Stimulated activated CD4-positive, alpha-beta T cell treated with anti-CD3 and anti-CD28 coated beads, Interleukin-15, amount 100 ng/mL, for 24 hours (primary cell): ENCODE measurements around the gene MED13L.
"Not testable (repeated sequence)": the region's sequence is repeated elsewhere in the genome, so short reads cannot be mapped to it uniquely, and the experiment has no call there.

ENCODE experiments used
- DNase-seq: peaks from one replicate; pipeline ENCODE4 v3.0.0-alpha.2; 2020

MED13L gene

DNA sequence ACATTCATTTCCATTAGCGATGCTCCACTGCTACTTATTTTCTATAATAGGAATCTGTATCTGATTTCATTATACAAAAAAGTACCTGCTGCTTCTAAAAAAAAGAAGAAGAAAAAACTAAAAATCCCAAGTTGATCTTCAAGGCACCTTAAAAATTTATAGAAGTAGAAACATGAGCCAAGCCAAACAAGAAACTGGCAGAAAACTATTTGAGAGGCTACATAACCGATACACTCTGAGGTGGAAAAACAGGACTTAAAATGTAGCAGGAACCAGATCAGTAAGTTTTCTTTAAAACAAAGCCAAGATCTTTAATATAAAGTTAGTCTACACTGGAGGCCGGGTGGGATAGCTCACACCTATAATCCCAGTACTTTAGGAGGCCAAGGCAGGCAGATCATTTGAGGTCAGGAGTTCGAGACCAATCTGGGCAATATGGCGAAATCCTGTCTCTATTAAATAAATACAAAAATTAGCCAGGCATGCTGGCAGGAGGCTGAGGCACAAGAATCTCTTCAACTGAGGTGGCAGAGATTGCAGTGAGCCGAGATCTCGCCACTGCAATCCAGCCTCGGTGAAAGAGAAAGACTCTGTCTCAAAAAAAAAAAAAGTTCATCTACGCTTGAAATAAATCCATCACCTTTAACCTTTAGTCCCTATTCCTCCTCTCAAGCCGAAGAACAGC lies 278.6 kb downstream of the MED13L start:
- DNase-seq = no peak

DNA sequence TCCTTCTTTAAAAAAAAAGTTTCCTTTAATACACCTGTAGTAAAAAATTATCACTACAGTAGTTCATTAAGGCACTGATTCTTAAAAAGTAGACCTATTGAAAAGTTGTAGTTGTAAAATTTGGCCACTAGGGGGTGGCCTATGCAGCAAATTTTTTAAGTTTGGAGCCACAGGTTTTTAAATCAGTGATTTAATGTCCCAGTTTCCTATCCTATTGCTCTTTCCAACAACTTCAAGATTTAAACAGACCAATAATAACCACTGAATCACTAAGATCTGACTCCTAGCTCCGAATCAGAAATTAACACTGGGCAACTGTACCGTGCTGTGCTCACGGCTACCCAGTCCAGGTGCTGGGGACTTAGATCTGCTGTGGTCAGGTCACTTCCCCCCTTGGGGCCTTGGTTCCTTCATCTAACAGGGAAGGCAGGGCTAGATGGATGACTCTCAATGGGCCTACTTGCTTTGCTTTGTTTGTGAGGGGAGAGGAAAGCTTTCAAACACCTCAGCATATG lies 279.3 kb downstream of the MED13L start:
- no peak for DNase-seq

DNA sequence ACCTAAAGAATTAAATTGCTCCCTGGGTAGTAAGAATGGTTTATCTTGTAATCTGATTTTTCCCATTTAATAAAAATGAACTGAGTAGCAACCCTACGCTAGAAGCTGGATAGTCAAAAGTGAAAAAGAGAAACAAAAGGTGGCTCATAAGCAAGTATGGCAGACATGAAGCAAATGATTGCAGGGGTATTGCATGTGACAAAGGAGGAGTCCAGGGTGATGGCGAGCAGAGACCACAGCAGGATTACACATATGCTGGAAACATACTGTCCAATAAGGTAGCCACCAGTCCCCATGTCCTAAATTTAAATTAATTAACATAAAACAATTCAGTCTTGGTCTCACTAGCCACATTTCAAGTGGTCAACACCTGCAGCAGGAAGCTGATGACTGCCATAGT lies 283.8 kb downstream of the MED13L start:
- DNase-seq = no peak

DNA sequence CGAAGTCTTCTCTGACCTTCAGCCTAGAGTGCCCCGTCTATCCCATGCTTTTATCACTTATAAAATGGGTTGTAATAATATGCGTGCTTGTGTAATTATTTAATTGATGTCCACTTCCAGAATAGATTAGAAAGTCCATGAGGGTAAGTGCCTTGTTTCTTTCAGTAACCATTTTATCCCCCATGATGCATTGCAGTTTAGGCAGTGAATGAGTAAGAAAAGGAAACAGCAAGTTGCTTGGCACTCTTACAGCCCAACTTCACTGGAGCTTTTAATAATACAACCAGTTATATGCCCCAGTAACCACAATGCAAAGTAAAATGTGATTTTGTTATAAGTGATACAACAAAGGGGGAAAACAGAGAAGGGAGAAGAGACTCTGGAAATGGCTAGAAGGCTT lies 287.3 kb downstream of the MED13L start:
- DNase-seq = no peak

DNA sequence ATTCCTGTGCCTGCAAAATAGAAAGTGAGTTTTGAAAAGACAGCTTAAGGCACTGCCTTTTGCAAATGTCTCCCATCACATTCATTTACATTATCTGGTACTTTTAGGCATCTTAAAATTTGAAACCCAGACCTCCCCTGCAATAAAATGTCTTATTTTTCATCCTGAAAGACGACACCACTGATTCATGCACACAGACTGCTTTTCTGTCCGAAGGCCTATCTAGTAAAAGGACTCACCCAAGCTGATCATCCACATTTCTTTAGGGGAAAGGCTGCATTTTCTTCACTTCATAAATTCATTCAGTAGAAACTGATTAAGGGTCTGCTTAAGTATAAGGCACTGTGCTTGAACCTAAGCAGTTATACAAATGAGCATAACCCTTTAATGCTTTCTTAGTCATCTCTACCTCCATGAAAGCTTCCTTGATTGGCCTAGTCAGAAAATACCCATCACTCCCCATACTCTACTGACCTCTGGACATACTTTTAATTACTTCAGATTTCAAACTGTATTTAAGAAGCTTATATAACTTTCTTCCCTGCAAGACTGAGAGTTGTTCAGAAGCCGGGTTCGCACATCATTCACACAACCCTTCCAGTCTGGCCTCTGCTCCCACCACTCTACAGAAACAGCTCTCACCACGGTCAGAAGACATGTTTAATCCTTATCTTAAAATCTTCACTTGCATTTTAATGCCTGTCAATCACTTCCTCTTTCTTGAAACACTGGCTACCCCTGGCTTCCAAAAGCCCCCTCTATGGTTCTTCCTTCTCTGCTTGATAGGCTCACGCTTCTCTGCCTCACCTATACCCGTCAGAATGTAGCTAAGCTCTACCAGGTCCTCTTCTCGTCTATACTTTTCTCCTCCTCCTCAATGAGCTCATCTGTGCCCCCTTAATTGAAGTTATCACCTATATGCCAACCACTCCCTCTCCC lies 288.6 kb downstream of the MED13L start:
- no peak for DNase-seq

DNA sequence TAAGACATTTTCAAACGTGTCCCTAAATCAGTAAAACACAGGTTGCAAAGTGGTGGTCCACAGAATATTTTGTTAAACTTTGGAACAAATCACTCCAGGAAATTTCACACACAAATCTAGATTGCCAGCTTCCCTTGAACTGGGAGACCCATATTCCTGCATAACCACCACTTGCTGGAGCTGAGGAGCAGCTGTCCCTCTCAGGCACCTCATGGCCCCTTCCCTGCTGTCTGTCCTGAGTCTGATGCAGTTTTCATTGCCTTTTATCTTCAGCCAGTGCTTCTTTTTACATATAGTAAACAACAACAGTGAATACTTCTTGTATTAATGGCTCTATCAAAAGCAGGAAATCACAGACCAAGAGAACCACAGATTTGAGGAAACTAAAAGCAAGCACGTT lies 289.3 kb downstream of the MED13L start:
- DNase-seq = no peak

DNA sequence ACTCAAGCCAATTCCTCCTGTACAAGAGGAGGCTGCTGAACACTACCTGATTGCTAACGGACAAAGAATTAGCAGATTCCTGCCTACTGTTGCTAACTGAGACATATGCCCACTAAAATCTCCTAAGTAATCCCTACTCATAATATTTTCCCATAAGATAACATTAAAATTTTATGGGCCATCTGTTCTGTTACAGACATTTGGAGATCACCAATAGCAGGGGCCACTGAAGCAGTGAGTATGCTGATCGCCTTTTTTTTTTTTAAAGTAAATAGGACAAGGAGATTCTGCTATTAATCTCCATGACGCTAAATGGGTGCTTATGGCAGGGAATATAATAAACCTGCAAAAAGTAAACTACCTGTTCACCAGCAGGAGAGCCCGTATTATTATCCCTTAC lies 292.9 kb downstream of the MED13L start:
- DNase-seq = no peak

DNA sequence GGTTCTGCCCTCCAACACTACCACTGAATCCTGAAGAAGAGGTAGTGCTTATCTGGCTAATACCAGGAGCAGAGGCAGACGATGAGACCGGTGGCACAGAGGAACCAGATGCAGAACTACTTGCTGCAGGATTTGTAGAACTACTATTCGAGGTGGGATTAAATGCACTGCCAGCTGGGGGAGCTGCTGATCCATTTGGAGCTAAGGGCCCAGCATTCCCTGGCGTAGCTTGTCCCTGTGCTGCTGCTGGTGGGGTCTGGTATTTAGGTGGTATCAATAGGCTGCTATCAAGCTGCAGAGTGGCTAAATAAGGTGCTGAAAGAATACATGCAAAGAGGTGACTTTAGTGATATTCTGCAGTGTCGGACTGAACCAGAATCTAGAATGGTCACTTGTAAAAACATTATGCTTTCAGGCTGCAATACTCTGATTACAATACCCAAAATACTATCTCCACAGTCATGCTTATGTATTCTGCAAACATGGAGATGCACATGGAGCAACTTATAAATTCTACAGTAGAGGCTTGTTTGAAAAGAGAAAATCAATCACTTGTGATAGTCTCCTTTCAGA lies 294.2 kb downstream of the MED13L start:
- DNase-seq = peak; percentile 15

DNA sequence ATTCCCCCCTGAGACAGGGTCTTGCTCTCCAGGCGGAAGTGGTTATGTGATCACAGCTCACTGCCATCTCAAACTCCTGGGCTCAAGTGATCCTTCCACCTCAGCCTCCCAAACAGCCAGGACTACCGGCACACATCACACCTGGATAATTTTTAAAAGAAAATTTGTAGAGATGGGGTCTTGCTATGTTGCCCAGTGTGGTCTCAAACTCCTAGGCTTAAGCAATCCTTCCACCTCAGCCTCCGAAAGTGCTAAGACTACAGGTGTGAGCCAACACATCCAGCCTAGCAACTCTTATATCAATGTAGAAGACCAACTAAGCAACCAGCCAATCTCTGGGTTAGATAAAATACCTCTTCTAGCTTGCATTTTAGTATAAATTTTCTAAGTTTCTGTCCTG lies 297.2 kb downstream of the MED13L start:
- no peak for DNase-seq

DNA sequence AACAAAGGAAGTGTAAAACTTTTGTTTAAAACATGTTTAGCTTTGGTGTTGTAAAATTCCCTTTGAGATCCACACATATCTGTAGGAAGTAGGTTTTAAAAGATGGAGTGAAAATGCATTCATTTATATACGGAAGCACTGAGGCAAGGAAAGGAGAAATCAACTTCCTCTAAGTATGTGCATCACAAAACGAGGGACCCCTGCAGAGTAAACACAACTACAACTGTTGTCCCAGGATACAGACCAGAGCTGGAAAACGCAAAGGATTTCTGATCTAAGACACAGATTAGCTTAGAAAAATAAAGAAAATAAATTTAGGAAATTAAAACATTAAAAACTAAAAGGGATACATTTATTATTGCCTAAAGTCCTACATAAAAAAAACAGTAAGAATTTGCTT lies 297.6 kb downstream of the MED13L start:
- no peak for DNase-seq

DNA sequence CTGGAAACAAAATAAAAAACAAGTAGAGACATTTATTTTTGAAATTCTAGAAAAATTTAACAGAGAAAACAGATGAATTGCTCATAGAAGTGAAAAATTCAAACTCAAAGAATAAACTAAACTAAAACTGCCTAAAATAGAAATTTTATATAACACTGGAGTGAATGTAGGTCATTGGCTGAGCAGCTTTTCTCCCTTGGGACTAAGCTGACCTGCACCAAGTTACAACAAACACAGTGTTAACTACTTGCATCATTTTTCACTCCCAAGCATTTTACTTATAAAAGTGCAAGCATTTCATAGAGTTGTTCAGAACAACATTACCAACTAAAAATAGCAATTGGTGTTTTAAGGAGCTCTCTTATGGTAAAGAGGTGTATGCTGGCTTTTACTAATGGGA lies 298.1 kb downstream of the MED13L start:
- DNase-seq = no peak

DNA sequence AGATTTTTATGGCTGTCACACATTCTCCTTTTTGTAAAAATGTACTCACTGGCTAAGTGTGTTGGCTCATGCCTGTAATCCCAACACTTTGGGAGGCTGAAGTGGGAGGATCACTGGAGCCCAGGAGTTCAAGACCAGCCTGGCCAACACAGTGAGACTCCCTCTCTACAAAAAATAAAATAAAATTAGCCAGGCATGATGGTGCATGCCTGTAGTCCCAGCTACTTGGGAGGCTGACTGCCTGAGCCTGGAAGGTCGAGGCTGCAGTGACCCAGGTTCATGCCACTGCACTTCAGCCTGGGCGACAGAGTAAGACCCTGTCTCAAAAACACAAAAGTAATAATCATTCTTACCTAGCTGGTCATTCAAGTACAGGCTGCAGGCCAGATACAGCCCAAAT lies 300.7 kb downstream of the MED13L start:
- DNase-seq = not testable (repeated sequence)

DNA sequence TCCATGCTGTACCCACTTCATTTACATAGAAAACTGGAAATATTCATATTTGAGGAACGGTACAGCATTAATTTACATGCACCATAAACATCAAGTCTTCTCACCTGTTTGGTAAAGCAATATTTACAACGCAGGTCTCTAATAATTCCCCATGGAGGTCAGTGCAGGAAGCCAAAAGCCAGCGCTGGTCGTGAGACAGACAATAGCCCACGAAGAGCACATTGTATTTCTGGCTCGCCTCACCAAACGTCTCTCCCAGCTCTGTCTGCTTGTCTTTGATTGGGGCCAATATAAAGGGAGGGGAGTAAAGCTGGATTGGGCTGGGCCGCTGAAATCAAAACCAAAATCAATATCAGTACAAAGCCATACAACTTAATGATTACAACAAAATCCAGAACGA lies 302.1 kb downstream of the MED13L start:
- DNase-seq = no peak

DNA sequence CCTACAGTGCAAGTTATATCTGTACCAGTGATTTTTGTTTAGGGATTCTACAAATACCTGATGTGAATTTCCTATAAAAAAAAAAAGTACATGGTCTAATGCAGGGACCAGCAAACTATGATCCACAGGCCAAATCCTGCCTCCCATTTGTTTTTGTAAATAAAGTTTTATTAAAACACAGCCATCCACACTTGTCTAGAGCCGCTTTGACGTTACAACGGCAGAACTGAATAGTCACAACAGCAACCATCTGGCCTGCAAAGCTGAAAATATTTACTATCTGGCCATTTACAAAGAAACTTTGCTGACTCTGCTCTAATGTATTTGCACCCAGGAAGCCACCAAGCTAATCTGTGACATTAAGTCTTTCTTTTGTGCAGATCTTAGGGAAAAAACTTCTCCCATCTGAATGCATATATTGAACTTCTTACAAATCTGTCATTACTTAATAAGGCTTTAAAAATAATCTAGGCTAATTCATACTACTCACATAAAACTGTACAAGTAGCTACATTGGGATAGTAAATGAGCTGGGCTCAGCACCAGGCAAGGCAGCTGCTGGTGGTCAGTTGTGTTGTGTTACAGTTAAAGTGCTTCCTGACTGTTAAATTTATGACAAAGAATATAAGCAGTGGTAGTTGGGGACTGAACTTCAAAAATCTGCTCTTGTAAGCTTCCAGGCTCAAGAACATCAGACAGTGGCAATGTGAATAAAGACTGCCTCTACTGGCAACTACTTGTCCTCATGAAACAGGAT lies 303.3 kb downstream of the MED13L start:
- no peak for DNase-seq

DNA sequence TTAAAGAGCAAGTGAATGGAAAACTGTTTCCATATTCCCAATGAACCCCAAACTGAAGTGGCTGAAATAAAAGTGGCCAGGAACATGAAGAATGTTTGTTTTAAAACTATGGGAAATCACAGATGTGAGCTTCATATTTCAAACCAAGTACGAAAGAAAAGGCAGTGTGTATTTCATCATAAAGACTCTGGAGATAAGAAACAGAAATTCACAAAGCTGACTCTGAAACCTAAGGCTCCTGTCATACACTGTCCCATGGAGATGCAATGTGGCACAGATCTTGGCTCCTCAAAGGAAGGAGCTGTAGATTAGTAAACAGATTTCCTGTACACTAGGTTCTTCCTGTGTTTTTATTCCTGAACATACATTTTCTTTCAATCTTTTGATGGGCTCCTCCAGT lies 304.4 kb downstream of the MED13L start:
- DNase-seq = no peak

DNA sequence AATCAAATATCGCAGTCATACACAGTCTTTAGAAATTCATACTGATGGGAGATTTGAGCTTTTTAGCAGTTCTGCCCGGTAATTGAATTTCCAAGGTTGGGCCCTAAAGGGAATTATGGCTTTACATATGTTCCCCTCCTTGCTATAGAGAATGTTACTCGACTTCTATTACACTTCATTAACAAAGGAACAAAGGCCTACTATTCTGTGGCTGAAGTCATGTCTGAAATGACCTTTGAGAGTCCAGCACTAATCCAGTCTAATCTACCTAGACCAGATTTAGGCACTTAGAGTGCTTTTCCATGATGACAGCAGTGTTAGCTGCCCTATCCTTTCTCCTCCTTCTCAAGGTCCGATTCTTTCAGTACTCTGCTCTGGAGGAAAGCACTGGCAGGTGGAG lies 305.3 kb downstream of the MED13L start:
- no peak for DNase-seq

DNA sequence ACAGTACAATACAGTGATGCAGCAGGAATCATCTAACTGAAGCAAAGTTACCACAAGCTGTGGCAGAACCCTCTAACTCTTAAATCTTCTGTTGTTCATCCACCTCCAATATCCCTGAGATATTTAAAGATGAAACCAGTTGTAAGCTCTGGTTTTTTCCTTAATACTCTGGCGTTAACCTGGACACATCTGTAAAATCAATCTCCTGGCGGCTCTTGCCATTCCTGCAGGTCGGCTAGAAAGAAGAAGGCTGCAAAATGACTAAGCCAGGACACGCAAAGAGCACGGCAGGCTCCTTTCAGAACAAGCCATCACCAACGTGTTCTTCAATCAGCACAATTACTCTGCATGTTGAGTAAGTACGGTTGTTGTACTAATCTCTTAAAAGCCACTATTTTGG lies 309.3 kb downstream of the MED13L start:
- DNase-seq = no peak

DNA sequence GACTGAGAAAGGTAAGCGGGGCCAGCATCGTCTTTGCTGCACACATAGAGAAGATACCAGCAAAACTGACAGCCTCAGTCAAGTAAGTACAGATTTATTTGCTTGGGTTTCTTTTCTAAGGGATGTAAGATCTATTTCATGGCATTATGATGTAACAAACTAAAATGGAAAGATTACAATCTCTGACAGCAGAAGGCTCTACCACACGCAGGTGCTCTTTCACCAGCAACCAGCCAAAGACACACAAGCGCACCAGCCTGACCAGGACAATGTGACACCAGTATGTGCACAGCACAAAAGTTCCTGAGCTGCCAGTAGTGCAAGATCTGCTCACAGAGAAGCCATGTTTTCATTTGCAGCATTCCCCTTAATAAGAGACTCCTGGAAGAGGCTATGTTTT lies 311.1 kb downstream of the MED13L start:
- DNase-seq = no peak

DNA sequence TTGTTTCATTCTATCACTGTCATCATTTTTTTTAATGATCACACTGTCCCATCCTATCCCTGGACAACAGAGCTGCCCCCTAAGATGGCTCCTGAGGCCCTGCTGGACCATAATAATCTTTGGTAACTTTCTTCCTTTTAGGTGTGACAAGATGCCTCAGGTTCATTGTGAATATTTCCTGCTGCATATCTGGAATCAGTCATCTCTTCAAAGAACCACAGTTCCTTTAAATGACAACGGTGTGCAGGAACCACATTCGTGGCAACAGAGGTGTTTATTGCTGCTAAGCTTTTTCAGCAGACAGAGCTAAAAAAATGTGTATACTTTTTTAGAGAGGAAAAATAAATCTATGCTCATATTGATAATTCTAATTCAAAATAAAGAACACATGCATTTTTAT lies 312.9 kb downstream of the MED13L start:
- DNase-seq = no peak

DNA sequence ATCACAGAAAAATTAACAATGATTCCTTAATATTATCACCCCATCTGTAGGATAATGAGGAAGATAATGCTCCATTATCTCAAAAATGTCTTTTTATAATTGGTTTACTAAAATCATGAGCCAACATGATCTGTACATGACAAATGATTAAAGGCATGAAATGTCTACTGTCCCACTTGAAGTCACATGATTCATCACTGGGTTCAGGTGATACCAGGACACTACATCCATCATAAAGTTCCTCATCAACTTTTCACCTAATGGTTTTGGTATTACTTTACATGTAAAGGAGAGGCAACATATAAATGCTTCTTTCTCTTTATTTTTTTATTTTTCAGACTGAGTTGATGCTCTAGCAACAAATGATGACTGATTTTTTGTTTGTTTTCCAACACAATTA lies 313.3 kb downstream of the MED13L start:
- no peak for DNase-seq

DNA sequence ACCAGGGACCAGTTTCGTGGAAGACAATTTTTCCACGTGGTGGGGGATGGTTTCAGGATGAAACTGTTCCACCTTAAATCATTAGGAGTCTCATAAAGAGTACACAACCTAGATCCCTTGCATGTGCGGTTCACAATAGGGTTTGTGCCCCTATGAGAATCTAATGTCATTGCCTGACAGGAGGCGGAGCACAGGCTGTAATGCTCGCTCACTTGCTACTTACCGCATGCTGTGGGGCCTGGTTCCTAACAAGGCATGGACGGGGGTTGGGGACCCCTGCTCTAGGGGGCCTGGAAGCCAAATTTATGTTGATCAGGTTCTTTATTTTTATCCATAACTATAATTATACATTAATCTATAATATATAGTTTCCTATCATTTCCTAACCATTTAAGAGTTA lies 315.3 kb downstream of the MED13L start:
- DNase-seq = no peak

DNA sequence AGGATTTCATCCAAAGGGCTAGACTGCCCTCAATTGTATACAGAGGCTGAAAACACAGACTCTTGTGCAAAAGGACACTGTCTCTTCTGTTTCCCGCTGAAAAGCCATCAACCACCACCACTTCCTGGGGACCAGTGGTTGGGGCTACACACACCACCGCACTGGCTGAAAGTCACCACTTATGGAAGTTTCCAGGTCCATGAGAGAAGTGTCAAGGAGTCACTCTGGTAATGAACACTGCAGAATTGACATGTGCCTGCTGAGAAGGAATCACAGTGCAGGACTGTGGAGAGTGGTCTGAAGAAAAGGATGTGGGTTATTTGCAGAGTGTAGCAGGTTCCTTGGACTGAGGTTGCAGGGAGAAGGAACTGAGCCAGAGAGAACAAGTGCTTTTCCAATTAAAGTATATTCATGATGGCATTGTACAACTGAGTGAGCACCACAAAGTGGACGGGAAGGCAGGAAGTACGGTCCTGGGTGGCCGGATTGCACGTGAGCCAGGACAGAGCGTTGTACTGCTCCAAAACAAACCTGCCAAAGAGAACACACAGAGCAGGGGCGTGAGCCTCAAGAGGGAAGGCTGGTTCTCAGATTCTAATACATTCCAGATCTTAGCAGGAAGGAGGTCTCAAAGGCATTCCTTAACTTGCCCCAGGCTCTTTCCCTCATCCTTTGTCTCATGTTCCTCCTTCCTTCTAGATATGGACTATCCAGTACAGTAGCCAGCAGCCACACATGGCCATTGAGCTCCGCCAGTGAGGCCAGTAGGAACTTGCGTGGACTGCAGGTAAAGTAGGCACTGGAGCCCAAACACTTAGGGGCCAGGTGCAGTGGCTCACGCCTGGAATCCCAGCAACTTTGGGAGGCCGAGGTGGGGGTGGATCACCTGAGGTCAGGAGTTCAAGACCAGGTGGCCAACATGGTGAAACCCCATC lies 316.4 kb downstream of the MED13L start:
- no peak for DNase-seq
